HG02642 (cell line): ENCODE measurements around the gene SLC5A9.
"Not testable (repeated sequence)": the region's sequence is repeated elsewhere in the genome, so short reads cannot be mapped to it uniquely, and the experiment has no call there.

ENCODE experiments used
- ATAC-seq: cut with Tn5 transposase; IDR thresholded peaks from one replicate; pipeline ENCODE4 v1.9.1; 2021; ENCODE audit warnings: mild to moderate bottlenecking; ENCODE audit not compliant: unreplicated experiment, poor library complexity

The SLC5A9 gene

GRCh38 chr1:48233666-48234485 lies 11.4 kb downstream of the SLC5A9 start:
- no peak for ATAC-seq

- no peak for ATAC-seq
Measured at GRCh38 chr1:48235652-48236051, 13.1 kb downstream of the SLC5A9 start.

GRCh38 chr1:48236716-48237470 lies 14.4 kb downstream of the SLC5A9 start:
- ATAC-seq: no peak

GRCh38 chr1:48242141-48242736 lies 19.7 kb downstream of the SLC5A9 start:
- ATAC-seq: no peak

GRCh38 chr1:48245106-48245505 lies 22.6 kb downstream of the SLC5A9 start:
- no peak for ATAC-seq

GRCh38 chr1:48246727-48247126 lies 24.2 kb downstream of the SLC5A9 start:
- ATAC-seq: no peak

- no peak for ATAC-seq
Measured at GRCh38 chr1:48248356-48248755, 25.8 kb downstream of the SLC5A9 start.

GRCh38 chr1:48249868-48250267 lies 27.4 kb downstream of the SLC5A9 start:
- no peak for ATAC-seq

GRCh38 chr1:48250572-48250971 lies 28.1 kb downstream of the SLC5A9 start:
- no peak for ATAC-seq

GRCh38 chr1:48251323-48251722 lies 28.8 kb downstream of the SLC5A9 start:
- ATAC-seq: no peak

GRCh38 chr1:48251821-48252220 lies 29.3 kb downstream of the SLC5A9 start:
- no peak for ATAC-seq

- ATAC-seq: no peak
Measured at GRCh38 chr1:48254254-48254653, 31.7 kb downstream of the SLC5A9 start.

GRCh38 chr1:48258106-48258505 lies 35.6 kb downstream of the SLC5A9 start:
- no peak for ATAC-seq

GRCh38 chr1:48261881-48262400 lies 39.4 kb downstream of the SLC5A9 start:
- ATAC-seq: no peak

GRCh38 chr1:48263041-48263440 lies 40.5 kb downstream of the SLC5A9 start:
- ATAC-seq: no peak

- no peak for ATAC-seq
Measured at GRCh38 chr1:48266576-48266975, 44.1 kb downstream of the SLC5A9 start.

- ATAC-seq: not testable (repeated sequence)
Measured at GRCh38 chr1:48277437-48277836, 54.9 kb downstream of the SLC5A9 start.

- not testable (repeated sequence) for ATAC-seq
Measured at GRCh38 chr1:48282329-48282728, 59.8 kb downstream of the SLC5A9 start.

- not testable (repeated sequence) for ATAC-seq
Measured at GRCh38 chr1:48284696-48285420, 62.3 kb downstream of the SLC5A9 start.

GRCh38 chr1:48285525-48285924 lies 63.0 kb downstream of the SLC5A9 start:
- ATAC-seq: no peak
